PC-3 (cell line): ENCODE results near the gene MYO5B. TPM values are rescaled to one million over a fixed set of nuclear protein-coding genes. Genes with fewer than 3 reads are reported as not detected.

Experiments
- ATAC-seq: fragments of 200-7000 bp; cut with Tn5 transposase; 2 replicates; pipeline ENCODE4 v1.9.1; 2020; ENCODE audit warnings: mild to moderate bottlenecking, moderate library complexity
- BruUV-seq: library from RNA; stranded (reverse); fragments of 400-500 nt; replicated peaks from 2 replicates; lab custom pipeline; 2021; lab: Mats Ljungman, UMichigan
- CTCF ChIA-PET: fragments of 300-600 bp; sonication (Branson Sonifier 250); formaldehyde crosslinking; loops from one replicate; lab custom pipeline; 2022; ENCODE audit warnings: antibody characterized with exemption; lab: Charles Lee
- POLR2A ChIA-PET: fragments of 300-600 bp; sonication (Branson Sonifier 250); formaldehyde crosslinking; loops from one replicate; lab custom pipeline; 2022; ENCODE audit warnings: antibody characterized with exemption; ENCODE audit not compliant: unreplicated experiment; lab: Charles Lee
- DNase-seq: peaks from one replicate; pipeline ENCODE4 v3.0.0-alpha.2; 2015
- H2AFZ ChIP-seq: fragments of 300-600 bp; sonication (generic); 2 replicates; pipeline ENCODE4 v1.6.0; 2016; ENCODE audit warnings: antibody characterized with exemption, low read length
- H3F3A ChIP-seq: fragments of 300-600 bp; sonication (generic); one replicate; pipeline ENCODE4 v1.6.0; 2017; ENCODE audit warnings: antibody characterized with exemption, low read length, control low read depth, mild to moderate bottlenecking; ENCODE audit not compliant: unreplicated experiment
- H3K27ac ChIP-seq: fragments of 300-600 bp; sonication (generic); 2 replicates; pipeline ENCODE4 v1.5.1; 2016; ENCODE audit warnings: mild to moderate bottlenecking, low read length
- H3K27me3 ChIP-seq: fragments of 300-600 bp; sonication (generic); 2 replicates; pipeline ENCODE4 v1.6.1; 2016; ENCODE audit warnings: low read length, mixed read lengths
- H3K36me3 ChIP-seq: fragments of 300-600 bp; sonication (generic); 2 replicates; pipeline ENCODE4 v1.6.1; 2016; ENCODE audit warnings: low read depth, mixed run types, low read length, mixed read lengths
- H3K4me1 ChIP-seq: fragments of 300-600 bp; sonication (generic); 2 replicates; pipeline ENCODE4 v1.5.1; 2016; ENCODE audit warnings: low read length; ENCODE audit not compliant: insufficient read depth
- H3K4me2 ChIP-seq: fragments of 300-600 bp; sonication (generic); 2 replicates; pipeline ENCODE4 v1.6.0; 2016; ENCODE audit warnings: low read length
- H3K4me3 ChIP-seq: fragments of 300-600 bp; sonication (generic); 2 replicates; pipeline ENCODE4 v1.5.1; 2016; ENCODE audit warnings: mild to moderate bottlenecking, low read length, mixed read lengths
- H3K79me2 ChIP-seq: fragments of 300-600 bp; sonication (generic); 2 replicates; pipeline ENCODE4 v1.6.1; 2017; ENCODE audit warnings: low read length, mixed read lengths
- H3K9ac ChIP-seq: fragments of 300-600 bp; sonication (generic); 2 replicates; pipeline ENCODE4 v1.6.0; 2016; ENCODE audit warnings: mild to moderate bottlenecking, low read length
- H3K9me2 ChIP-seq: fragments of 300-600 bp; sonication (generic); replicated peaks from 2 replicates; pipeline ENCODE4 v1.6.1; 2016; ENCODE audit warnings: mixed run types, low read length, mixed read lengths
- H3K9me3 ChIP-seq: fragments of 300-600 bp; sonication (generic); 2 replicates; pipeline ENCODE4 v1.6.1; 2016; ENCODE audit warnings: low read length, mixed read lengths
- H4K20me1 ChIP-seq: fragments of 300-600 bp; sonication (generic); 2 replicates; pipeline ENCODE4 v1.6.1; 2016; ENCODE audit warnings: low read length, mixed read lengths
- EZH2 ChIP-seq: fragments of 300-600 bp; sonication (generic); IDR thresholded peaks from one replicate; pipeline ENCODE4 v1.6.1; 2017; ENCODE audit warnings: antibody characterized with exemption, mild to moderate bottlenecking, low read length; ENCODE audit not compliant: unreplicated experiment
- EZH2phosphoT487 ChIP-seq: fragments of 300-600 bp; sonication (generic); IDR thresholded peaks from 2 replicates; pipeline ENCODE4 v1.6.1; 2018; ENCODE audit warnings: mild to moderate bottlenecking, antibody characterized with exemption, low read length, borderline replicate concordance
- intact Hi-C: fragments of 100-400 bp; cut with micrococcal nuclease; formaldehyde crosslinking; loops from 2 replicates; pipeline ENCODE4 v1.9.0; 2023
- total RNA-seq: library from RNA; depleted of rRNA; stranded (reverse); fragments of >200 nt; gene quantifications from 2 replicates; pipeline ENCODE4 v1.2.3, GENCODE V29; 2014
- TF ChIP-seq, protein P1 (sequence below): fragments of 300-600 bp; sonication (generic); conservative IDR thresholded peaks from 2 replicates; pipeline ENCODE4 v1.5.1; 2017; ENCODE audit warnings: antibody characterized with exemption, low read depth, mild to moderate bottlenecking, low read length

MYO5B gene
- total RNA-seq, 1 experiment from 2014 or later: 10.7 TPM

DNA sequence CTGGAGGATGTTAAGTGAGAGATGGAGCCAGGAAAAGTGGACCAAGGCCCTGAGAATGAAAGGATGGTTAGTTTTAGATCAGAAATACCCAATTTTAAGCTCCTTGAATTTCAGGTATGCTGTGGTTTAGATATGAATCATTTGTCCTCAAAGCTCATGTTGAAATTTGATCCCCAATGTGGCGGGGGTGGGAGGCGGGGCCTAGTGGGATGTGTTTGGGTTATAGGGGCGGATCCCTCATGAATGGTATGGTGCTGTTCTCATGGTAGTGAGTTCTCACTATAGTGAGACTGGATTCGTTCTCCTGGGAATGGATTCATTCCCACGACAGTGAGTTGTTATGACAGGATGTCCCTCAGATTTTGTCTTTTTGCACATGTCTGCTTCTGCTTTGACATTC is 11.4 kb downstream of the MYO5B start:
- no peak overlapping the region for H3K9ac ChIP-seq
- CTCF ChIA-PET: interaction anchor here (0.5 to 0.6 kb wide), 5 partner anchors 11 to 1355 kb away, joined by 3 to 5 read pairs (median 4); partner anchors contain the start of gene MYO5B

DNA sequence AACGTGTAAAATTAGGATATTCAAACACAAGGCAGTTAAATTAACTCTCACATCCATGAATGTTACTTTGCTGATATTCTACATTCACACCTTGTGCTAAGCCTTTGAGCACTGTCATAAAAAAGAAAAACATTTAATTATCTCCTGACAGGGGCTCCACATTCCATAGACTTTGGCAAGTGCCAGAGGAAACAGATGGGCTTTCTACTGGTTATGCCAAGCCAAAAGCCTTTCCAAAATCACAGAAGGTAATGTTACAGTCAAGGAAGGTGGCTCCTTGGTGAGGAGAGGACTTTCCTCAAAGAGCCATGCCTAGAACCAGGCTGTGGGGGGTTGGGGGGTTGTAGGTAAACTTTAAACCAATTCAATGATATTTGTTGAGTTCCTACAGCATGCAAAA is 12.4 kb downstream of the MYO5B start:
- peaks cover 12% of the 10 kb centered on the region; the same call in 1 of the 2 replicates for H3K4me1 ChIP-seq
- no peak overlapping the region for H3K4me3 ChIP-seq
- ATAC-seq (no peak), DNase-seq (no peak)
- H3K9me2 ChIP-seq: no peaks in the 10 kb centered on the region
- TF ChIP-seq EZH2 (no peak), EZH2phosphoT487 (no peak)
- TF ChIP-seq, protein P1, sequence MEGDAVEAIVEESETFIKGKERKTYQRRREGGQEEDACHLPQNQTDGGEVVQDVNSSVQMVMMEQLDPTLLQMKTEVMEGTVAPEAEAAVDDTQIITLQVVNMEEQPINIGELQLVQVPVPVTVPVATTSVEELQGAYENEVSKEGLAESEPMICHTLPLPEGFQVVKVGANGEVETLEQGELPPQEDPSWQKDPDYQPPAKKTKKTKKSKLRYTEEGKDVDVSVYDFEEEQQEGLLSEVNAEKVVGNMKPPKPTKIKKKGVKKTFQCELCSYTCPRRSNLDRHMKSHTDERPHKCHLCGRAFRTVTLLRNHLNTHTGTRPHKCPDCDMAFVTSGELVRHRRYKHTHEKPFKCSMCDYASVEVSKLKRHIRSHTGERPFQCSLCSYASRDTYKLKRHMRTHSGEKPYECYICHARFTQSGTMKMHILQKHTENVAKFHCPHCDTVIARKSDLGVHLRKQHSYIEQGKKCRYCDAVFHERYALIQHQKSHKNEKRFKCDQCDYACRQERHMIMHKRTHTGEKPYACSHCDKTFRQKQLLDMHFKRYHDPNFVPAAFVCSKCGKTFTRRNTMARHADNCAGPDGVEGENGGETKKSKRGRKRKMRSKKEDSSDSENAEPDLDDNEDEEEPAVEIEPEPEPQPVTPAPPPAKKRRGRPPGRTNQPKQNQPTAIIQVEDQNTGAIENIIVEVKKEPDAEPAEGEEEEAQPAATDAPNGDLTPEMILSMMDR: no peak
- intact Hi-C loops: no loop called here
- POLR2A ChIA-PET: no interaction called here
- no peaks in the 10 kb centered on the region for H3F3A ChIP-seq
- no peaks in the 10 kb centered on the region for H3K36me3 ChIP-seq
- no peaks in the 10 kb centered on the region for H3K27me3 ChIP-seq
- CTCF ChIA-PET: no interaction called here
- no peak overlapping the region for H3K9ac ChIP-seq
- H3K79me2 ChIP-seq: 0 out of 2 replicates have a peak, but pooled peaks cover 17% of the 10 kb centered on the region
- no peak overlapping the region for H3K27ac ChIP-seq
- H2AFZ ChIP-seq: no peak overlapping the region
- no peaks in the 10 kb centered on the region for H3K9me3 ChIP-seq
- BruUV-seq: no TSS peak
- H3K4me2 ChIP-seq: no peak overlapping the region
- no peaks in the 10 kb centered on the region for H4K20me1 ChIP-seq

More for the DNA sequence above, 11.4 kb downstream of the MYO5B start:
- POLR2A ChIA-PET: no interaction called here
- Histone ChIP-seq H3F3A (no peaks in the 10 kb centered on the region), H3K4me1 (peaks cover 12% of the 10 kb centered on the region; the same call in 1 of the 2 replicates), H3K36me3 (no peaks in the 10 kb centered on the region), H3K79me2 (0 out of 2 replicates have a peak, but pooled peaks cover 17% of the 10 kb centered on the region), H3K27me3 (no peaks in the 10 kb centered on the region), H3K27ac (peak overlapping the region; percentile 29; the same call in 1 of the 2 replicates), H3K9me2 (no peaks in the 10 kb centered on the region), H3K4me3 (no peak overlapping the region), H4K20me1 (no peaks in the 10 kb centered on the region), H2AFZ (no peak overlapping the region), H3K9me3 (no peaks in the 10 kb centered on the region), H3K4me2 (no peak overlapping the region)
- ATAC-seq (peak; percentile 90), DNase-seq (peak; percentile 68)
- intact Hi-C loops: no loop called here
- BruUV-seq: no TSS peak
- TF ChIP-seq EZH2phosphoT487 (no peak), EZH2 (no peak)
- TF ChIP-seq, protein P1: no peak

DNA sequence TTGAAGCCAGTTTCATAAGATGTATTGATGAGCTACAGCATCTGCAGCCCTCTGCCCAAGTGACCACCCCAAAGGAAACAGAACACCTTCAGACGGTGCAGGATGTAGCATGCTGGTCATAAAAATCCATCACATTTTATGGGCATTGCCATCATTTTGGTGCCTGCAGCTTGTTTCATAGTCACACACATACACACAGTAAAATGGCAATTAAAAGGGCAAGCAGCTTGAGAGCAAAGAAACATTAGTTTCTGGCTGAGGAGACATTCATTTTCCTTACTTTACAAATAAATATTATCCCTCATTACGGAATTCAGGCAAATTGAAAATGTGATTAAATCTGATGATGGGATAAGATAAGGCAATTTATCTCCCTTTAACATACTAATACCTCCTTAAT is 13.4 kb downstream of the MYO5B start:
- no peaks in the 10 kb centered on the region for H3K9me2 ChIP-seq
- no peak overlapping the region for H2AFZ ChIP-seq
- POLR2A ChIA-PET: no interaction called here
- H3K4me2 ChIP-seq: no peak overlapping the region
- DNase-seq (no peak), ATAC-seq (no peak)
- no peak overlapping the region for H3K4me3 ChIP-seq
- no peaks in the 10 kb centered on the region for H3K36me3 ChIP-seq
- CTCF ChIA-PET: no interaction called here
- H3K79me2 ChIP-seq: 0 out of 2 replicates have a peak, but pooled peaks cover 14% of the 10 kb centered on the region
- H3F3A ChIP-seq: no peaks in the 10 kb centered on the region
- no TSS peak for BruUV-seq
- no peaks in the 10 kb centered on the region for H4K20me1 ChIP-seq
- H3K9ac ChIP-seq: no peak overlapping the region
- no peaks in the 10 kb centered on the region for H3K27me3 ChIP-seq
- H3K4me1 ChIP-seq: peaks cover 12% of the 10 kb centered on the region; the same call in 1 of the 2 replicates
- intact Hi-C loops: no loop called here
- H3K9me3 ChIP-seq: no peaks in the 10 kb centered on the region
- H3K27ac ChIP-seq: no peak overlapping the region
- TF ChIP-seq EZH2phosphoT487: no peak
- TF ChIP-seq, protein P1: no peak
- TF ChIP-seq EZH2: no peak
